Endothelial cell (in vitro differentiated cells): ENCODE data around the gene FPR3. TPM values are rescaled to one million over a fixed set of nuclear protein-coding genes. Genes with fewer than 3 reads are reported as not detected.

Experiments
- DNase-seq: peaks from one replicate; pipeline ENCODE4 v3.0.0; 2021; ENCODE audit warnings: low spot score
- H3K27ac Mint-ChIP-seq: one replicate; pipeline ENCODE4 v1.8.0; 2021; ENCODE audit warnings: mixed read lengths, inconsistent platforms; ENCODE audit not compliant: unreplicated experiment
- H3K27me3 Mint-ChIP-seq: one replicate; pipeline ENCODE4 v1.8.0; 2021; ENCODE audit warnings: mild to moderate bottlenecking, moderate library complexity, mixed read lengths, inconsistent platforms; ENCODE audit not compliant: unreplicated experiment
- H3K36me3 Mint-ChIP-seq: one replicate; pipeline ENCODE4 v1.8.0; 2021; ENCODE audit warnings: mild to moderate bottlenecking, low read depth, mixed read lengths, inconsistent platforms; ENCODE audit not compliant: unreplicated experiment
- H3K4me1 Mint-ChIP-seq: one replicate; pipeline ENCODE4 v1.8.0; 2021; ENCODE audit warnings: mild to moderate bottlenecking, mixed read lengths, inconsistent platforms; ENCODE audit not compliant: unreplicated experiment
- H3K4me3 Mint-ChIP-seq: one replicate; pipeline ENCODE4 v1.8.0; 2021; ENCODE audit warnings: mild to moderate bottlenecking, mixed read lengths, inconsistent platforms; ENCODE audit not compliant: unreplicated experiment
- H3K9me3 Mint-ChIP-seq: one replicate; pipeline ENCODE4 v1.8.0; 2021; ENCODE audit warnings: mixed read lengths, inconsistent platforms; ENCODE audit not compliant: unreplicated experiment
- total RNA-seq: library from RNA; stranded (reverse); fragmentation: NEBNext Ultra II Directional; extraction: Animal tissue kit (Norgen Biotek cat#: 25700); gene quantifications from one replicate; pipeline ENCODE4 v1.2.1, GENCODE V29; 2021; ENCODE audit not compliant: unreplicated experiment
- TF ChIP-seq, protein P1 (sequence below): fragments of 200-600 bp; sonication (generic); IDR thresholded peaks from one replicate; pipeline ENCODE4 v1.5.0; 2021; ENCODE audit warnings: antibody characterized with exemption; ENCODE audit not compliant: unreplicated experiment

FPR3 gene
- total RNA-seq, 1 donor from 2014 or later, result not detected

DNA sequence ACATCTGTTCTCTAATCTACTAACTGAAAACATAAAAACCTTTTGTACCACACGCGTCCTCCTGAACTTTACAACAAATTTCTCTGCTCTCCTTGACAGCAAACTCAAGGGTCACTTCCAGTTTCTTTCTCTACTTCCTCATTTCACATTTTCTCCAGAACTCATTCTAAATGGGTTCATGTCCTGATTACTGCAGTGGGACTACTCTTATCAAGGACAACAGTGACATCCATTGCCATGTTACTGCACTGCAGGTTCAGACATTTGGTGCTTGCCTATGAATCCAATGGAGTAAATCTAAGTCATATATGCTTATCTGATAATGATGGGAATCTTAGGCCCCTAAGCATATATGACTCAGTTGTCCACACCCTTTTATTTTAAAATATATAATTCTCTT is 35.3 kb downstream of the FPR3 start:
- Mint-ChIP-seq H3K27me3 (peaks cover 6% of the 10 kb centered on the region), H3K36me3 (peaks cover 15% of the 10 kb centered on the region), H3K9me3 (peaks cover 28% of the 10 kb centered on the region), H3K4me1 (no peaks in the 10 kb centered on the region), H3K4me3 (no peak overlapping the region), H3K27ac (no peak overlapping the region)
- no peak for DNase-seq
- TF ChIP-seq, protein P1, sequence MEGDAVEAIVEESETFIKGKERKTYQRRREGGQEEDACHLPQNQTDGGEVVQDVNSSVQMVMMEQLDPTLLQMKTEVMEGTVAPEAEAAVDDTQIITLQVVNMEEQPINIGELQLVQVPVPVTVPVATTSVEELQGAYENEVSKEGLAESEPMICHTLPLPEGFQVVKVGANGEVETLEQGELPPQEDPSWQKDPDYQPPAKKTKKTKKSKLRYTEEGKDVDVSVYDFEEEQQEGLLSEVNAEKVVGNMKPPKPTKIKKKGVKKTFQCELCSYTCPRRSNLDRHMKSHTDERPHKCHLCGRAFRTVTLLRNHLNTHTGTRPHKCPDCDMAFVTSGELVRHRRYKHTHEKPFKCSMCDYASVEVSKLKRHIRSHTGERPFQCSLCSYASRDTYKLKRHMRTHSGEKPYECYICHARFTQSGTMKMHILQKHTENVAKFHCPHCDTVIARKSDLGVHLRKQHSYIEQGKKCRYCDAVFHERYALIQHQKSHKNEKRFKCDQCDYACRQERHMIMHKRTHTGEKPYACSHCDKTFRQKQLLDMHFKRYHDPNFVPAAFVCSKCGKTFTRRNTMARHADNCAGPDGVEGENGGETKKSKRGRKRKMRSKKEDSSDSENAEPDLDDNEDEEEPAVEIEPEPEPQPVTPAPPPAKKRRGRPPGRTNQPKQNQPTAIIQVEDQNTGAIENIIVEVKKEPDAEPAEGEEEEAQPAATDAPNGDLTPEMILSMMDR, result no peak

DNA sequence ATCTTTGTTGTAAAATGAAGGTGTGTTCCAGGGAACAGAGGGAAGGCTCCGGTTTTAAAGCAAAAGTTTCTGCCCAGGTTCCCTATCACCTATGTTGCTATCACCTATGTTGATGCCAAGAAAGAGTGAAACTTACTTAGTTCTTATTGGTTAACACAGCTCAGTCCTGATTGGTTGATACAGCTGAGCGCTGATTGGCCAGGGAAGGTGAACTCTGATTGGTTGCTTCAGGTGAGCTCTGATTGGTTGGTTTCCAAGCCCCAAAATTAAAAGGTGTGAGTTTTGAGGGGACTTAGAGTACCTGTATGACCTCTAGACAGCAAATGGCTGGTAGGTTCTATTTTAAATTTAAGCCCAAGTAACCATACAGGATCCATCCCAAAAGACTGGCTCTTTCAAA is 42.2 kb downstream of the FPR3 start:
- H3K9me3 Mint-ChIP-seq, result peaks cover 11% of the 10 kb centered on the region

DNA sequence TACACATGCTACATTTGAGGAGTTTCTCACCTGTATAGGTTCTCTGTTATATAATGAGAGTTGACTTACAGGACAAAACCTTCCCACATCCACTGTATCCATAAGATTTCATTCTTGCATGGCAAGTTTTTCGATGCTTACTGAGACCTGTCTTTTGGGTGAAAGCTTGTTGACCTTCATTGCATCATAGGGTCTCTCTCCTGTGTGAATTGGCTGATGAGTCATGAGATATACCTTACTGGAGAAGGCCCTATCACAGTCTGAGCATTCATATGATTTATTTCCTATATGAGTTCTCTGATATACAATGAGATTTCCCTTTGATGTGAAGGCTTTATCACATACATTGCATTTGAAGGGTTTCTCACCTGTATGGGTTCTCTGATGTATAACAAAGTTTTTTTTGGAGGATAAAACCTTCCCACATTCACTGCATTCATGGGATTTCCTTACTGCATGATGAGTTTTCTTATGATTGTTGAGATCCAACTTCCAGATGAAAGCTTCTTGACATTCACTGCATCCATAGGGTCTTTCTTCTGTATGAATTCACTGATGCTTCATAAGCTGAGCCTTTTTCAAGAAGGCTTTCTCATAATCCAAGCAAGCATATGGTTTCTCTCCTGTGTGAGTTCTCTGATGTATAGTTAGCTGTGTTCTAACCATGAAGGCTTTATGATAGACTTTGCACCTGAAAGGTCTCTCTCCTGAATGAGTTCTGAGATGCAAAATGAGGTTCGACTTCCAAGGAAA is 67.1 kb downstream of the FPR3 start:
- H3K4me1 Mint-ChIP-seq, result no peaks in the 10 kb centered on the region
- H3K27me3 Mint-ChIP-seq, result peaks cover 7% of the 10 kb centered on the region
- H3K36me3 Mint-ChIP-seq, result peaks cover 42% of the 10 kb centered on the region
- no peak for DNase-seq
- no peak overlapping the region for H3K27ac Mint-ChIP-seq
- TF ChIP-seq, protein P1, result no peak
- H3K9me3 Mint-ChIP-seq, result peaks cover 51% of the 10 kb centered on the region
- no peak overlapping the region for H3K4me3 Mint-ChIP-seq

More for the DNA sequence above, 42.2 kb downstream of the FPR3 start:
- TF ChIP-seq, protein P1, result no peak
- no peak for DNase-seq
- peaks cover 12% of the 10 kb centered on the region for H3K36me3 Mint-ChIP-seq
- H3K4me1 Mint-ChIP-seq, result no peaks in the 10 kb centered on the region
- no peak overlapping the region for H3K27ac Mint-ChIP-seq
- peaks cover 3% of the 10 kb centered on the region for H3K27me3 Mint-ChIP-seq
- H3K4me3 Mint-ChIP-seq, result no peak overlapping the region

DNA sequence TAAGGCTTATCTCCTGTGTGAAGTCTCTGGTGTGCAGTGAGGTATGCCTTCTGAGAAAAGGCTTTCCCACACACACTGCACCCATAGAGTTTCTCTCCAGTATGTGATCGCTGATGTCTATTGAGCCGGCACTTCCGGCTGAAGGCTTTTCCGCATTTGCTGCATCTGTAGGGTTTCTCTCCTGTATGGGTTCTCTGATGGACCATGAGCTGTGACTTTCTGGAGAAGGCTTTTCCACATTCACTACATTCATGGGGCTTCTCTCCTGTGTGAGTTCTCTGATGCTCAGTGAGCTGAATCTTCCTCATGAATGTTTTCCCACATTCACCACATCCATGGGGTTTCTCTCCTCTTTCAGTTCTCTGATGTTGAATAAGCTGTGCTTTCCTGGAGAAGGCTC is 78.1 kb downstream of the FPR3 start:
- Mint-ChIP-seq H3K9me3 (peaks cover 70% of the 10 kb centered on the region), H3K27me3 (peaks cover 6% of the 10 kb centered on the region)

More for the DNA sequence above, 78.1 kb downstream of the FPR3 start:
- Mint-ChIP-seq H3K4me3 (peak overlapping the region; percentile 62), H3K36me3 (peaks cover 98% of the 10 kb centered on the region), H3K4me1 (no peaks in the 10 kb centered on the region), H3K27ac (no peak overlapping the region)
- no peak for DNase-seq
- TF ChIP-seq, protein P1, result no peak

Other genes with a start within 250 kb of the FPR3 start
- 18.3 TPM for gene ZNF175, start 223.9 kb upstream of the FPR3 start, total RNA-seq
- not detected for gene SIGLEC5, start 164.8 kb upstream of the FPR3 start, total RNA-seq
- gene SIGLEC14, start 148.3 kb upstream of the FPR3 start, total RNA-seq, result 0.21 TPM
- 12.9 TPM for gene SPACA6, start 101.8 kb upstream of the FPR3 start, total RNA-seq
- not detected for gene HAS1, start 71.2 kb upstream of the FPR3 start, total RNA-seq
- gene FPR1, start 43.3 kb upstream of the FPR3 start, total RNA-seq, result 0.67 TPM
- gene FPR2, start 34.0 kb upstream of the FPR3 start, total RNA-seq, result 0.74 TPM
- gene ZNF577, start 92.8 kb downstream of the FPR3 start, total RNA-seq, result 9.3 TPM
- gene ZNF649, start 109.9 kb downstream of the FPR3 start, total RNA-seq, result 17.2 TPM
- gene ZNF613, start 132.3 kb downstream of the FPR3 start, total RNA-seq, result 10.9 TPM
- 8.9 TPM for gene ZNF350, start 191.7 kb downstream of the FPR3 start, total RNA-seq
- gene ZNF615, start 213.1 kb downstream of the FPR3 start, total RNA-seq, result 13.5 TPM
- 12.1 TPM for gene ZNF614, start 233.2 kb downstream of the FPR3 start, total RNA-seq